NCI-H2227 (cell line): Measurements from ENCODE around the gene IST1.
"Not testable (repeated sequence)": the region's sequence is repeated elsewhere in the genome, so short reads cannot be mapped to it uniquely, and the experiment has no call there.

Experiments used
- DNase-seq: peaks from one replicate; lab custom pipeline; 2025; ENCODE audit not compliant: unreplicated experiment; lab: John Stamatoyannopoulos, UW

IST1 gene

DNA sequence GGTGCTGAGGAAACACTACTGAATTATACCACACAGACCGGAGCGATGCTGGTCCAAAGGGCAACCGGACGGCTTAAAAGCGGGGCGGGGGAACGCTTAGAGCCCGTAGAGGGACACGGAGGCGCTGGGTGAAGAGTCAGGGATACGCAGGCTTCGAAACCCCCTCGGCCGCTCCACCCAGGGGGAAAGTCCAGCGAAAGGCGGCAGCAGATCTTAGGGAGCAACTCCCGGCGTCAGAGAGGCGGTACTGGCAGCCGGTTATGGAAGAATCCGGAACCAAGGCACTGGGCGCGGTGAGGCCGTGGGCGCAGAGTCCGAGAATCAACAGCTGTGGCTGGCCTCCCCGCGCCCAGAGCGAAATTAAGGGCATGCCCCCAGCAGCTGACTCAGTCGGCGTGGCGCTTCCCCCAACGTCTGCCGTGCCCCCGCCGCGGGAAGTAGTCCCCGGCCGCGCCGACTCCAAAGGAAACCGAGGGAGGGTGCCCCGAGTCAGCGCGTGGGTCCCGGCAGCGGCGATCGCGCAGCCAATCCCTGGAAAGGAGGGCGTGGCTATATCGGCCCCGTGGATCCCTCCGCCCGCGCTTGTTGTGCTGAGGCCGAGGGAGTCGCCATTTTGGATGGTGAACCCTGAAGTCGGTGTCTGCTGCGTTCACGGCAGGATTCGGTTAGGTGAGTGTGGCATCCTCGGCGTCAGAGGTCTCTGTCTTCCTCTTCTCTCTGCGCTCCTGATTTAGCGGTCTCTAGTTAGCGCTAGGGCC, at the start of gene IST1:
Gene IST1 (plus strand): TSS at position 611 of the 758 bp plus-strand sequence. CDS start 20,110 bp downstream, outside the sequence.
- DNase-seq: peak; percentile 97

DNA sequence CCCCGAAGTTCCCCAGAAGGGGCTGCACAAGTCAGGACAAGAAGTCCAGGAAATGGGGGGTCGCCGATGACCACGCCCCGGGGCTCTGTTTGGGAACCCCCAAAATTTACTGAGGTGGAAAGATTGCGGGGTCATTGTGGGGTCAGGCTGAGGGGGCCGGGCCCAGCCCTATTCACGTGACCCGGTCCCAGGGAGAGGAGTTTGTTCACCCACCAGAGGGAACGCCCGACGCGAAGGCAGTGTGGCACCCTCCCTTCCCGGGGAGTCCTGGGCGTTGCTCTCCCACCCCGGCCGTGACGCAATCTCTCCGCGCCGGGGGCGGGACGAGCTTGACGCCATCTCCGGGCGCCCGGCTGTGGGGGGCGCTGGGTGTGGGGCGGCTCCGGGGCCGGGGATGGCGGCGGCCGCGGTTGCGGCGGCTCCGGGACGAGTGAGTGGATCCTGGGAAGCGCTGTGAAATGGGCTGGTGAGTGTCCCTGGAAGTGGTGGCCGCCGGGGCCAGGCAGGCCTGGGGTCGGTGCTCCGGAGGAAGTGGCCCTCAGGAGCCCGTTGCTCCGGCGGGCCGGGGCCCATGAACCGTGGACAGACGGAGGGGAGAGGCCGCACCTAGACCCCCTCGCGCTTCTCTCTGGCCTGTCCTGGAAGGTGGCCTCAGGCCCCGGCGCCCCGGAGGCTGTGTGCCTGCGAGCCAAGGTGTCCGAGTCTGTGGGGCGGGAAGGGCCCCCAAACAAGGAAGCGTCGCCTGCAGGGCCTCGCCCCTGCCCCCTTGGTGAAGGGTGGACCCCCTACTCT, 49.5 kb upstream of the IST1 start, which contains the start of gene ATXN1L:
Gene ATXN1L (plus strand): TSS at position 338 of the 792 bp plus-strand sequence. CDS start 3,765 bp downstream, outside the sequence.
- DNase-seq: peak; percentile 94

DNA sequence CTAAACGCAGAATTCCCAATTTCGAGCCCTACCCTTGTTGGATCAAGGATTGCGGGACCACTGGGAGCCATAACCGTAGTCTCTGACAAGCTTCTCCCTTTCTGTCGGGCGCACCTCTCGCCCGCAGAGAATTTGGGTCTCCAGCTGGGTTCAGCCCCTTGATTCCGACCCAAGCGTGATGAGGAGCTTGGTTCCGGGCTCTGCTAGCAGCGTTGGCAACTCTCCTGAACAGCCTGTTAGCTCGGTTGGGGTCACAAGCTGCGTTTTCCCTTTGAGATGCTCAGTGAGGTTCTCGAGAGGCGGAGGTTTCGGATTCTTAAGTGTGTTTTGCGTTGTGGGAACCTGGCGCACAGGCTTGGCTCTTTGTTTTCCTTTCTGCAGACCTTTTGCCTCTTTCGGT, 48.9 kb upstream of the IST1 start:
- no peak for DNase-seq

DNA sequence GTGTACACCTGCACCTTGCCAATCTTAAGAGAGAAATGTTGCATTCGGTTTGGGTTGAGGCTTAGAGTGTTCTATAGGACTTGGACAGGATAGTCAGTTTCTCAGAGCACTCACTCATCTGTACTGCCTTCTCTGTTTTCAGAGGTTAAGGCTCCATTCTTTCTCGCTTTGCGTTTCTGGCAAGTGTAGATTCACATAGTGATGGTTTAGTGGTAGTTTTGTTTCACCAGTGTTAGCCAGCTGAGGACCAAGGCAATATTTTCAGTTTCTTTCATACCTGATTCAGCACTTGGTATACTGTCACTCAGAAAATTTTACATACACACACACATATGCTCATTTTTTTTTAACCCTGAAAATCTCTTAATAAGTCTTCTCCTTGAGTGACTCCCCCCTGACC, 48.2 kb upstream of the IST1 start:
- DNase-seq: no peak

DNA sequence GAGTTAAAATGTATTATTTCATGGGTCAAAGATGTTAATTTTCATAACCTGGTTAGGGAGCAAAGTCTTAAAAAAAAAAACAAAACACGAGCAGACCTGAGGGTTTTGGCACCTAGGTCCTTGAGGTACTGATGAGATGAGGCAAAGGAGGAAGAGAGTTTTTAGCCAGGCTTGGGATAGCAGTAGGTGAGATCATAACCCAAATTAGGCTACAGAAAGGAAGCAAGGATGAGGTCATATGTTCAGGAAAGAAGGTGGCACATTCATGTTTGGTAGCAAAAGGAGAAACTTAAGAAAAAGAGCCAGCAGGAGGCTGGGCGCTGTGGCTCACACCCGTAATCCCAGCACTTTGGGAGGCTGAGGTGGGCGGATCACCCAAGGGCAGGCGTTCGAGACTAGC, 46.7 kb upstream of the IST1 start:
- no peak for DNase-seq

DNA sequence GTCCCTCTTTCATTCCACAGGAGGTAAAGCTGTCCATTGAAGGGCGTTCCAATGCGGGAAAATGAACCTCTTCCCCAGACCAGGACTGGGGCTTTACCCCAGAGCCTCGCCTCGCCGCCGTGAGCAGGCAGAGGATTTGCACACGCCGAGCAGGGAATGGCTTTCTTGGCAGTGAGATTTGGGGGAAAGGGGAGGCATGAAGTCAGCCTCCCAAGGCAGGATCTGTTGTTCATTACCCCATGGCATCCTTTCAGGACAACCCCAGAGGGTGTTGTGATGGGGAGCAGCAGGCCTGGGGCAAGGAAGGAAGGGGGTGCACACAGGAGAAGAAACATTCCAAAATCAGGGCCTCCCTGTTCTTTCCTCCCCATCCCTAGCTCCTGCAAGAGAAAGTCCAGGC, 43.6 kb upstream of the IST1 start:
- DNase-seq: no peak

DNA sequence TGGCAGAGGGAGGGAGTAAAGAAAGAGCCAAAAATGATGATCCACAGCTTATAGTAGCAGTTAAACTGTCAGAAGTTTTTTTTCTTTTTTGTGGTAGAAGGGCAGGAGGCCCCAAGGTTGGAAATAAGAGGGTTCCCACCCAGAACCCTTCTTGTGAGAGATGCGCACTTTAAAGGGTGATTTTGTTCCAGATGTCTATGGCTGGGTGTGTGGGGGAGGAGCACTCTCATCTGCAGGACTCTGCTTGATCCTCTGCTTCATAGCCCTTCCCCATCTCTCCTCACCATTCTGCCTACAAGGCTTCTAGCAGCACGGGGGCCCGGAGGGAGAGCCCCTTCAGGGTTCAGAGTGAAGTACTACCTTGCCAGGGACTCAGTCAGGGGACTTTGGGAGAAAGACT, 43.2 kb upstream of the IST1 start:
- DNase-seq: no peak

DNA sequence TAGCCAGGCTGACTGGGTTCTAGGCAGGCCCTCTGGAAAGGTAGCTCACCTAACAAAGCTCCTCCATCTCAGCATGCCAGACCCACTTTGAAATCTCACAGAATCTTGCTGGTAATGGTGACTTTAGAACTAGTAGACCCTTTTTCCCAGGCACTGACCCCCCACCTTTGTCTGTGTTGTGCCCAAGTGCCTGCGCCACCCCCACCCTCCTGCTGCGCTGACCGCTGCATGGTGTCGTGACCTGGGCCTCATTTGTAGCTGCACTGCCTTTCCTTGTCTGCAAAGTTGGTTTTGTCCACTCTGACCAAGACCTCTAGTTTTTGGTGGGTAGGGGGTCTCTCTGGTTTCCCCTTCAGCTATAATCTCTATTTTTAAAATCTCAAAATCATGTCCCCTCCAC, 42.8 kb upstream of the IST1 start:
- no peak for DNase-seq

DNA sequence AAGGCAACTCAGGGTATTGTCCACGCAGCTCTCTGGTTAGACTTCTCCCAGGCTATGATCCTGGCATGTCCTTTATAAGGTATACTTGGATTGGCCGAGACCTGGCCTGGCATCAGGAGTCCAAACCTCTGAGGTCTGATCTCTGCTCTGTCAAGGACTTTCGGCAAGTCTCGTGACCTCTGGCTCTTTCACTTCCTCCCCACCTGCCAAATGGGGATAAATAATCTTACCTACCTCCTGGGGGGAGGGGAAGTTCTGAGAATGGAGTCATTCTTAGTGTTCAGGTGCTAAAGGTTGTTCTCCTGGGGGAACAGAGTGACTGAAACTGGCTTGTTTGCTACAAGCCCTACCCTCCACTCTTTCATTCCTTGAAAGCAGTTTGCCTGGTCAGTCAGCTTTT, 41.9 kb upstream of the IST1 start:
- no peak for DNase-seq

DNA sequence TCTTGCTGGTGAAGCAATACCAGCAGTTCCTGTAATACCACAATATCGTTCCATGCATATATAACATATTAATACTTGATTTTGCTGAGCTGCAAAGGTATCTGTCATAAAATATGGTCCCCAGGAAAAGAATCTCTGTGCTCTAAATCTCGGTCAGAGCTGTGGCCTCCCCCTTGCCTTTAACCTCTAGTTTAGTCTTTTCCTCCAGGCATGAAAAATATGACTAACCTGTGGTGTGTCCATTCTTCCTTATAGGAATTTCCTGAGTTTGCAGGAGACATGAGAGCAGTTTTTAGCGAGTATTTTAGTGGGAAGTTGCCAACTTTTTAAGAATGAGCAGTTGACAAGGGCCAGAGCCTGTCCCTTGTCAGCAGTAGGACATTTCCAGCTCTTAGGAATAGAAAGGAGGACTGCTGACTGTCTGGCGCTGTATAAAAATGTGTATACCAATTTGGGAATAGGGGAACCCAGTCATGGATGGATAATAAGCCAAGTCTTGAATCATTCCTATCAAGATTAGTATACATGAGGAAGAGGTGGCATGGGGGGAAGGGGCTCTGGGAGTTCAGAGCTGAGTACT, 40.9 kb upstream of the IST1 start:
- DNase-seq: no peak

DNA sequence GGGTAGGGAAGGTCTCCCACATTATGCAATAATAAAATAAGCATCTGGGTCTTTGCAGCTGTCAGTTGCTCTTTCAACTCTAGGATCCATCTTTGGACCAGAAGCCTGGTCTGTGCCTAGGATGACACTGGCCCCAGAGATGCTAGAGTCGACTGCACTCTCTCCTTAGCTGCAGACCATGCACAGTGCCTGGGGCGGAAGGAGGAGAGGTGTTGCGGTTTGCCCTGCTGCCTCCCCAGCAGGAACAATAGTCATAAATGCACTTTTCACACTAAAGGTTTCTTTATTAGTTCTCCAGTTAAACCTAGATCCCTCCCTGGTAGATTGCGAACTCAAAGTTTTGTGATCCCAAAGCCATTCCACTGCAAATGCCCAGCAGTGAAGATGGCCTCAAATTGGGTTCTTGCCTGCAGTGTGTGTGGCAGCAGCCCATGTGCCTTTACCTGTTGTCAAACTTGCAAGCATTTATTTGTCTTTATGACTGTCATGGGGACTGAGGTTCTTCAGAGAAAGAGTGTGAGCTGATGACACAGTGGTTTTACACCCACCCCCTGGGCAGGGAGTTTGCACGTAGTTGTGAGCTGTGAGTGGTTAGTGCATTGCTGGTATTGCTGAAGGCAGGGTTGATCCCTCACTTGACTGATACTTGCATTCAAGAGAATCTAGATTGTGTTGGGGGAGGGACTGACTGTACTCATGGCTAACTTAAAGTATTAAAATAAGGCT, 39.2 kb upstream of the IST1 start:
- DNase-seq: no peak

DNA sequence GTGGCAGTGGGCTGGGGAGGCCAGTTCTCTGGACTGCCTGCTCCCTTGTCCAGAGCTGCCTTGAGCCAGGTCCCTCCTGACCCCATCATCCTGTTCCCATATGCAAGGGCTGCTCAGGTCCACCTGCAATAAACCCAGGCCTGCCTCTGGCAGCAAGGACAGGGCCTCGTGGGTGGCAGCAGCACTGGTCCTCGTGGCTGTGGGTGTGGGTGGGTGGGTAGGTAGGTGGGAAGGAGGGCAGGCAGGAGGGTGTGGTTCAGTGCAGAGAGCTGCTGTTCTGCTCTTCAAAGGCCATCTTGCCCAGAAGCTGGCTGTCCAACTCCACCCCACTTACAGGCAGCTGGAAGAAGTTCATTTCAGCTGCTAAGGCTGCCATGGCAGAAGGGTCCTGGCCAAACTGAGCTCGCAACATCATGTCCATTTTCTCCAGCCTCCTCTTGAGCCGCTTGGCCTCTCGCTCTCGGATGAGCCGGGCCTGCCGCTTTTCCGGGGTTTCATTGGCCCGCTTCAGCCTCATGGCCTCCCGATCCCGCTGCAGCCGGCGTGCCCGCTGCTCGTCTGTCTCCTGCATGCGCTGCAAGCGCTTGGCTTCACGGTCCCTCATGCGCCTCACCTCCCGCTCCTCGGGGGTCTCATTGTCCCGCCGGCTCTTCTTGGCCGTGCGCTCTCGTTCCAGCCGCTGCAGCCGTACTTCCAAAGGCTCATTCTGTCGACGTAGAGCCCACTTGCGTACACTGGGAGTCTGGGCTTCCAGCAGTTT, 35.4 kb upstream of the IST1 start:
- no peak for DNase-seq

DNA sequence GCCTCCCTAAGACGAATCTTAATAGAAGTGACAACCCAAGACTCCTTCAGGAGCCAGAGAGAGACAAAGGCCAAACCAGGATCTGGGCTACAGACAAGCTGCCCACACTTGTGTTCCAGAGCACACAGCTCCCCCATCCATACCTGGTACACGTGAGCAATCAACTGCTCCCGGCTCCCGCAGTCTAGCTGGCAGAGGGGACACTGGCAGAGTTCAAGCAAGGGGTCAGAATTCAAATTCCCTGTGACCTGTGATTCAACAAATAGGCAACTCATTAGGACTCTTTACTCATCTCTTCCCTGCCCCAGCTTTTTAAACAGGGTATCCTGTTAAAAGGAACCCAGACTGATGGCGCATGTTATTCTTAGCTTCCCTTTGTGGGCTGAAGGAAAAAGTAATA, 31.3 kb upstream of the IST1 start:
- DNase-seq: no peak

DNA sequence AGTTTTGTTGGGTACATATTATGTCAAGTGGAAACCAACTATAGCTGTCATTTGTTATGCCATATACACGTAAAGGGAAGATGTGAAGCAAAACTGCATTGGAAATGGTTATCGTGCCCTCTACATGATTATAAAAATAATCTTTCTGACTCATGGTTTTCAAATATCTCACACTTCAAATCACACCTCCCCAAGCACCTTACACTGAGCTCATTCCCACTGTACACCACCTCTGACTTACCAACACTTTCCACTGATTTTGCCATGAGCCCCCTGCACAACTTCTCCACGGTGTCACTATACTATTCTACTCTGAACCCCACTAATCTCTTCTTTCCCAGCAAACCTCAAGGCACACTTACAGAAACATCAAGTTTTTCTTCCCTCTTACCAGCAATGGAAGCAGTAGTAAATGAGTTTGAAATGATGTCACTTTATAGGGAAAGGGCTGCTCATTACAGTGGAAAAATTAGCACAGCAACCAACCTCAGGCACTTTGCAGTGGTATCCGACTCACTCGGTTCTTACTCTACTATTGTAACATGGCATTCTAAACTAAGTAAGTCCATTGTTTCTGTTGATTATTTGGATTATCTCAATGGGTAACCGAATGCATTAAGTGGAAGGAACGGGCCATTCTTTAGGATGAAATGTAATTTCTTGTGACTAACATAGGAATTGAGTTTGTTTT, 30.0 kb upstream of the IST1 start:
- DNase-seq: no peak

DNA sequence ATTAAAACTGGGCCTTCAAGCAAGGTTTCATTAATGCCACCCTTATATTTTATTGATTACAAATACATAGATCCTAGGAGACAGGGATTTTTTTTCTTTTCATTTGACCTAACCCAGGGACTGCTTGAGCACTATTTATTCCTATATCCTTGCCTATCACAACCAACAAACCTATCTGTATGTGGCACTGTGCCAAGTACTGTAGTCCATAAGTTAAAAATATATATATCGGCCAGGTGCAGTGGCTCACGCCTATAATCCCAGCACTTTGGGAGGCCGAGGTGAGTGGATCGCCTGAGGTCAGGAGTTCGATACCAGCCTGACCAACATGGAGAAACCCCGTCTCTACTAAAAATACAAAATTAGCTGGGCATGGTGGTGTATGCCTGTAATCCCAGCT, 28.2 kb upstream of the IST1 start:
- DNase-seq: not testable (repeated sequence)

DNA sequence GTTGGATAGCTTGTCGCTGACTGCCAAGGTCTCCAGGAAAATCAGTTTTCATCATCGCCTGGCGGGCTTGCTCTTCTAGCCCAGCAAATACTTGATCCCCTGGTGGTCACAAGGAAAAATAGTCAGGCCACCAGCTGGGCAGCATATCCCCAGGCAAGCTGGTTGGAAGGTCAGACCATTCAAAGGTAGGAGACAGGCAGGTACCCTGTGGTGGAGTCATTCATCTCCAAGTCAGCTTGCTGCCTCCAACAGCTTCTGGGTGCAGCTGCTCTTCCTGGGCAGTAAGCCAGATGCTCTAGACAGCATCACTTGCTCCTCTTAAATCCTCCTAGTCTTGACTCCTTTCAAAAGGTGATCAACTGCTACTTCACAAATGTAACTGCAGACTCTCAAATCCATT, 27.4 kb upstream of the IST1 start:
- no peak for DNase-seq

DNA sequence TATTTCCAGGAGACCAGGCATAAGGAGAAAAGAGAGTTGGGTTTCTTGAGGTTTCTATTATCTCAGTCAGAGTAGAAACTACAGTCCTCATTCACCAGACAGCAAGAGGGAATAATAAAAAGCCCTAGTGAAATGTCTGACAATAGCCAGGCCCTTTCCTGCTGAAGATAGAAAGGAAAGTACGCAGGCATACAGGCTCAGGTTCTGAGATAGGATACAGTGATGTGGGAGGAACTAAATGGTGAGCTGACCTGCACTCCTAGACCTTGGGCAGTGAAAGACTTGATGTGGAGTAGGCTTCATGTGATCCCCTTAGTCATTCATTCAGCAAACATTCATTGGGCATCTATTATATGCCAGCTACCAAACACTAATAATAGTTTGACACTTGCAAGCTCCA, 26.2 kb upstream of the IST1 start:
- DNase-seq: no peak

DNA sequence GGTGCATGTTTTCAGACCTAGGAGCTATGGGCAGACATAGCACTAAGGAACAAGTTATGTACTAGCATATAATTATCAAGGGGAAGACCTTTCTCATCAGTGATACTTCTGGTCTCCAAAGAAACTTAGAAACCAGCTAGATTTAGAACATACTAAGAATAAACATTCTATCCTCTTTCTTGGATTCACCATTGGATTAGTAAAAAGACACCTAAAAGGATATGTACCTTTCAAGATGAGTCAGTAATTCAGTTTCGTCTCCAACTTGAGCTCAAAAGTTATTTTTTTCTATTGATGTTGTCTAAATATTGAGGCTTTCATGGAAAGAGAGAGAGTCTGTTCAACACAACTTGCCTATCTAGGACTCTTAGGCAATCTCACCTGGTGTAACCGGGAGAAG, 24.5 kb upstream of the IST1 start:
- DNase-seq: no peak

DNA sequence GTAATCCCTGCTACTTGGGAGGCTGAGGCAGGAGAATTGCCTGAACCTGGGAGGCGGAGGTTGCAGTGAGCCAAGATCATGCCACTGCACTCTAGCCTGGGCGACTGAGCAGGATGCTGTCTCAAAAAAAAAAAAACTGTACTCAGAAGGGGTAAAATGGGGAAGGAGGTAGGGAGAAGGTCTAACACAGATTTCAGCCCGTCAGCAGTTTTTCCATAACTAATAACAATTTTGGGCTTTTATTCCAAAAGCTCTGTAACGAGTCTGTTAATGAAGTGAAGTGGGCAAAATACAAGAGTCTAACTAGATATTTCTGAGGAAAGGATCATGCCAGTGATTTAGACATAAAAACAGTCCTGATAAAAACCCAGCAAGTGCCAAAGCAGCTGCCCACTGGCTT, 22.1 kb upstream of the IST1 start:
- DNase-seq: no peak

DNA sequence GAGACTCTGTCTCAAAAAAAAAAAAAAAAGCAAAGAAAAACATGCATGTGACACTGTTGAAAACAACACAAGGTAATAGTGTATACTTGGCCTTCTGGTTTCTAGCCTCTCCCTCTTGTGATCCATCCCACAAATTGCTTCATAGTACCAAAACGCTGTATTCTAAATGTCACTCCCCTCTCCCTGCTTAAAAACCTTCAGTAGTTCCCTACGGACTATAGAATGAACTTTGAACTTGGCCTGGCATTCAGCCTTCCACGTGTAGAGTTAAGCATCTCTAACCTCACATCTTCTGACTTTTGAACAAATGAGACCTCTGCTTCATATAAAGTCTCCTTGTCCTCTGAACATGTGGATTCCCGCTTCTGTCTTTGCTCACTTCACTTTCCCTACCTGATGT, 16.4 kb upstream of the IST1 start:
- DNase-seq: no peak
